ENCODE results near the gene ZNF549.
"Not testable (repeated sequence)": the region's sequence is repeated elsewhere in the genome, so short reads cannot be mapped to it uniquely, and the experiment has no call there.

Gene ZNF549

DNA sequence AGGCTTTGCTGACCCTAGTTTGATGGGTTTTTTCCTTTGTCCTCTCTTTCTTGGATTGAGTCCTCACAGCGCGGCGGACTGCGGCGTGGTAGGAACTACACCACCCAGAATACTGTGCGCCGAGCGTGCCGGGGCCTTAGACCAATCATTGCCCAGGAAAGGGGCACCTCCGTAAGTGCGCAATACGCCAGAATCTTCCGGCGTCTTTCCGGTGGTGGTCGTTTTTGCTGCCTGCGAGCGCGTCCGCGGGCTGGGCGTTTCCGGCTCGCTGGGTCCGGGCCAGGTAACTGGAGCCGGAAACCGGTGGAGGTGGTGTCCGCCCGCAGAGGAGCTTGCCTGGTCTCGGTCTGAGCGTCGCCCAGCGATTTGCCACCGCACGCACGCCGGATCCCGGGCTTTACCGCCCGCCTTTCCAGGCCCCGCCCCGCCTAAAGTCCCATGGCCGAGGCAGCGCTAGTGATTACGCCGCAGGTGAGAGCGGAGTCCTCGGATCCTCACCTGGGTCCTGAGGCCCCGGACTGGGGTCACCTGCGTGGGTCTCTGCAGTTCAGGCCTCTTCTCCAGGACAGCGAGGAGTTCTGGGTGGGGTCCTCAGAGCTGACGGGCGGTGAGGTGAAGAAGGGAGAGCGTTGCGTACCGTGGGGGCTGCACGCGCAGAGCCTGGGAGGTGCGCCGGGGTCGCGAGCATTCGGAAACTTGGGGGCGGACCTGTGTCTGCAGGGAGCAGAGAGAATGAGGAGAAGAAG lies at the start of gene ZNF549:
ZNF549 (plus strand) TSS at position 221 of the 746 bp plus-strand sequence; CDS start at position 439, 218 bp downstream.
- peak; percentile 80 for DNase-seq

DNA sequence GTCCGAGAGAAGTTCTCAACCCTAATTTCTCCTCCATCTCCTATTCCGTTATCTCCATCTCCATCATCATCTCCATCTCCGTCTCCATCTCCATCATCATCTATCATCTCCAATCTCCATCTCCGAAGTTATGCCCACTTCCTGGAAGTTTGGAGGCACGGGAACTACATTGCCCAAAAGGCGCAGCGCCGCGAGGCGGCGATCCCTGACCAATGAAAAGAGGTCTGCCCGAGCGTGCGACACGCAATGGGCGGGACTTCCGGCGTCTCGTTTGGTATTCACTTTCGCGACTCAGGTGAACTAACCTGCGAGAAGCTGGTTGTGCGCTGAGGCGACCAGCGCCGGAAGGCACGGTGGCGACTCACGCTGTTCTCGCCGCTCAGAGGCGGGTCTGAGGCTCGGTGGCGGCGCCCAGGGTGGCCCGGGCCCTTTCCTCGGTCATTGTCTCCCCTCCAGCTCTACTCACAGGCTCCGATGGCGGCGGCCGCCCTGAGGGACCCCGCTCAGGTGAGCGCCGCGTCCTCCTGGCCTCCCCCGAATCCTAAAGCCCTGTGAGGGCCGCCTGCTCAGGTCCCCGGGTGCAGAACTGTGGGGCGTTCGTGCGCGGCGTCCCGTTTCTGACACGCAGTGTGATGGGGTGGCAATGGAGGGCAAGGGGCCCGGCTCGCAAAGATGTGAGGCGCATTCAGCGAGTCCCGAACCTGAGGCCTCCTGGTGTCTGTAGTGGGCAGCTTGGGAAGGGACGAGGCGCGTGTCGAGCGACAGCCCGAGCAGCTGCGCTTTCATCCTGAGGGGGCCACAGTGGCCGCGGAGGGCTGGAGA lies 39.5 kb upstream of the ZNF549 start, which contains the start of gene ZNF419:
ZNF419 (plus strand) TSS at position 274 of the 822 bp plus-strand sequence; CDS start at position 475, 201 bp downstream.
- DNase-seq, result peak; percentile 92

DNA sequence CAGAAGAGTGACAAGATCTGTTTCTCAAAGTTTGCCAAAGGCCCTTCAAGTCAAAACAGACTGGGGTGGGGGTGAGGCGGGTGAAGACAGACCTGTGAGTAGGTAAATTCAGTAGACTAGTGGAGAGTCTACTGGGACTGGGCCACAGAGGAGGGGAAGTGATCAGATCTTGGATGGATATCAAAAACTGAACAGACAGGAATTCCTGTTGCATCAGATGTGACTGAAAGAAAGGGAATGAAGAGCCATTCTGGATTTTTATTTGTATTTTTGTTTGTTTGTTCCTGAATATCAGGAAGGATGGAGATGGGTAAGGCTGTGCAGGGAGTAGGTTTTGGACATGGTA lies 38.9 kb upstream of the ZNF549 start:
- DNase-seq, result not testable (repeated sequence)

DNA sequence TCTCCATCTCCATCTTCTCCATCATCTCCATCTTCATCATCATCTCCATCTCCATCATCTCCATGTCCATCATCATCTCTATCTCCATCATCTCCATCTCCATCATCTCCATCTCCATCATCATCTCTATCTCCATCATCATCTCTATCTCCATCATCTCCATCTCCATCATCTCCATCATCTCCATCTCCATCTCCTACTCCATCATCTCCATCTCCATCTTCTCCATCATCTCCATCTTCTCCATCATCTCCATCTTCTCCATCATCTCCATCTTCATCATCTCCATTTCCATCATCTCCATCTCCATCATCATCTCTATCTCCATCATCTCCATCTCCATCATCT lies 27.9 kb upstream of the ZNF549 start:
- DNase-seq, result not testable (repeated sequence)

DNA sequence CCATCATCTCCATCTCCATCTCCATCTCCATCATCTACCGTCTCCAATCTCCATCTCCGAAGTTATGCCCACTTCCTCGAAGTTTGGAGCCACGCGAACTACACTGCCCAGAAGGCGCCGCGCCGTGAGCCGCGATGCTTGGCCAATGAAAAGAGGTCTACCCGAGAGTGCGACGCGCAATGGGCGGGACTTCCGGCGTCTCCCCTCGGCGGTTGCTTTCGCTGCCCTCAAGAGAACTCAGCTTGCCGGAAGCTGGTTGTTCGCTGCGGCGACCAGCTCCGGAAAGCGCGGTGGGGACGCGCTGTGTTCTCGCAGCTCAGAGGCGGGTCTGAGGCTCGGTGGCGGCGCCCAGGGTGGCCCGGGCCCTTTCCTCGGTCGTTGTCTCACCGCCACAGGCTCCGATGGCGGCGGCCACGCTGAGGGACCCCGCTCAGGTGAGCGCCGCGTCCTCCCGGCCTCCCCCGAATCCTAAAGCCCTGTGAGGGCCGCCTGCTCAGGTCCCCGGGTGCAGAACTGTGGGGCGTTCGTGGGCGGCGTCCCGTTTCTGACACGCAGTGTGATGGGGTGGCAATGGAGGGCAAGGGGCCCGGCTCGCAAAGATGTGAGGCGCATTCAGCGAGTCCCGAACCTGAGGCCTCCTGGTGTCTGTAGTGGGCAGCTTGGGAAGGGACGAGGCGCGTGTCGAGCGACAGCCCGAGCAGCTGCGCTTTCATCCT lies 27.3 kb upstream of the ZNF549 start, which contains the start of gene ZNF773:
ZNF773 (plus strand) TSS at position 259 of the 716 bp plus-strand sequence; CDS start at position 402, 143 bp downstream.
- peak; percentile 93 for DNase-seq

DNA sequence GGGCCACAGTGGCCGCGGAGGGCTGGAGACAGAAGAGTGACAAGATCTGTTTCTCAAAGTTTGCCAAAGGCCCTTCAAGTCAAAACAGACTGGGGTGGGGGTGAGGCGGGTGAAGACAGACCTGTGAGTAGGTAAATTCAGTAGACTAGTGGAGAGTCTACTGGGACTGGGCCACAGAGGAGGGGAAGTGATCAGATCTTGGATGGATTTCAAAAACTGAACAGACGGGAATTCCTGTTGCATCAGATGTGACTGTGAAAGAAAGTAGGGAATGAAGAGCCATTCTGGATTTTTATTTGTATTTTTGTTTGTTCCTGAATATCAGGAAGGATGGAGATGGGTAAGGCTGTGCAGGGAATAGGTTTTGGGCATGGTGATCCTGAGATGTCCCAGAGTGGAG lies 26.8 kb upstream of the ZNF549 start:
- not testable (repeated sequence) for DNase-seq

DNA sequence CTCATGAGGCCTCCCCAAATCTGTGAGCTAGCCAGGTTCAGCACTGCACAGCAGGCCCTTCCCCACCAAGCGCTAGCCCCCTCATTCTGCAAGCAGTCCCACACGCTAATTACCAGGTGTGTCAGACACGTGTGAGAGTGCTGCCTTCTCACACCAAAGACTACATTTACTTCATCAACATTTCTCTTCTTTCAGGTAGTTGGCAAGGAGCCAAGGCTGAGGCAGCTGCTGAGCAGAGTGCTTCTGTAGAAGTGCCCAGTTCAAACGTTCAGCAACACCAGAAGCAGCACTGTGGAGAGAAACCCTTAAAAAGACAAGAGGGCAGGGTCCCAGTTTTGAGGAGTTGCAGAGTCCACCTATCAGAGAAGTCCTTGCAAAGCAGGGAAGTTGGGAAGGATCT lies 21.0 kb upstream of the ZNF549 start:
- no peak for DNase-seq

DNA sequence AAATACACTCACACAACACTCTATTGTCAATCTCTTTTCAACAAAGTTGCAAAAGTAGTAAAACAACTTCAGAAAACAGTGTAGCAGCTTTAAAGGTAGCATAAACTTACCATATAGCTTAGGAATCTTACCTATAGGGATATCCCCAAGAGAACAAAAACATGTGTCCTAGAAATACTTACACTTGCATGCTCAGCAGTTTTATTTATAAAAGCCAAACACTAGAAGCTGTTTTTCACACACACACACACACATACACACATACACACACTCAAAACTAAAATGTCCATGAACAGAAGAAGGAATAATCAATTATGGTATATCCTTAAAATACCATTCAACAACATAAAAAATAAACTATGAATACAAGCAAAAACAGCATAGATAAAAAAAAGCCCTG lies 15.7 kb upstream of the ZNF549 start:
- DNase-seq, result no peak

DNA sequence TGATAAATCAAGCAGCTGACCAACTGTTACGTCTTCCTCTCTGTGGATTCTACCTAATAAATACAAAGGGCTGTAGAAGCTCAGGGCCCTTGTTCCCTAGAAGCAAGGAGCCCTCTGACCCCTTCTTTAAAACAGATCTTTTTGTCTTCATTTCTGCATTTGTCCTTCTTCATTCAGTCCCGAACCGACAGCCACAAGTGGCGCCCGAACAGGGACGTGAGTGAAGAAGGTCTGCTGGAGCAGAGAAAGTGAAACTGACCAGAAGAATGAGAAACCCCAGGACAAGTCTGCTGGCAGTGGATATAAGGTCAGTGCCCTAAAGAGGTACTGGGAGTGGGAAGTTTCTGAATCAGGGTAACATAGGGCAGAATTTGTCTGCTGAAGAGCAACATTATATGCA lies 14.3 kb upstream of the ZNF549 start:
- no peak for DNase-seq

DNA sequence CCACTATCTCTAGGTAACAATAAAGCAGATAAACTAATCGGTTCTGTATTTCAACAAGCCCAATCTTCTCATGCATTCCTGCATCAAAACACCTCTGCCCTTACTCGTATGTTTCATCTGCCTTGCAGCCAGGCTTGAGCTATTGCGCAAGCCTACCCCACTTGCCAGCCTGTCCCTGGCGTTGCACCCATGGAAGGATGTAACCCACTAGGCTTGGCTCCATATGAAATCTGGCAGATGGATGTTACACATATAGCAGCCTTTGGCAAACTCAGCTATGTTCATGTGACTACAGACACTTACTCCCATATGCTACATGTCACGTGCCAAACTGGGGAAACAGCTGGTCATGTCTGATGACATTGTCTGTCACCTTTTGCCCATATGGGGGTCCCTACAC lies 11.9 kb upstream of the ZNF549 start:
- DNase-seq, result no peak

DNA sequence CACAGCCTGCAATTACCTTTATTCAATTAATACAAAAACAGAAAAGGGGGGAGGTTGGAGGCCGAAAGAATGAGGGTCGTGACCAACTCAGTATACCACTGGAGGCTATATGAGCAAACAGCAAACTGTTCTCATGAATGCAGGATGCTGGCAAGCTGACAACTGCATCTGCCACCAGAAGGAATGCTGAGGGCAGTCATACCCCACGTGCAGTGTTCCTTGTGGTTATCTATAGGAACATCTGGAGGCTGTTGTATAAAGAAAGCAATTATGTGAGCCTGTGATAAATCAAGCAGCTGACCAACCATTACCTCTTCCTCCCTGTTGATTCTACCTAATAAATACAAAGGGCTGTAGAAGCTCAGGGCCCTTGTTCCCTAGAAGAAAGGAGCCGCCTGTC lies 9.1 kb upstream of the ZNF549 start:
- not testable (repeated sequence) for DNase-seq

DNA sequence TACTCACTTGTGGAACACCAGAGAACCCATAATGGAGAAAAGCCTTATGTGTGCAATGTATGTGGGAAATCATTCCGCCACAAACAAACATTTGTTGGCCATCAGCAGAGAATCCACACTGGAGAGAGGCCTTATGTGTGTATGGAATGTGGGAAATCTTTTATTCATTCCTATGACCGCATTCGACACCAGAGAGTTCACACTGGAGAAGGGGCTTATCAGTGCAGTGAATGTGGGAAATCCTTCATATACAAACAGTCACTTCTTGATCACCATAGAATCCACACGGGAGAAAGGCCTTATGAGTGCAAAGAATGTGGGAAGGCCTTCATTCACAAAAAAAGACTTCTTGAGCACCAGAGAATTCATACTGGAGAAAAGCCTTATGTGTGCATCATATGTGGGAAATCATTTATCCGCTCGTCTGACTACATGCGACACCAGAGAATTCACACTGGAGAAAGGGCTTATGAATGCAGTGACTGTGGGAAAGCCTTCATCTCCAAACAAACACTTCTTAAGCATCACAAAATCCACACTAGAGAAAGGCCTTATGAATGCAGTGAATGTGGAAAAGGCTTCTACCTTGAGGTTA lies 10.9 kb downstream of the ZNF549 start:
- DNase-seq, result no peak

DNA sequence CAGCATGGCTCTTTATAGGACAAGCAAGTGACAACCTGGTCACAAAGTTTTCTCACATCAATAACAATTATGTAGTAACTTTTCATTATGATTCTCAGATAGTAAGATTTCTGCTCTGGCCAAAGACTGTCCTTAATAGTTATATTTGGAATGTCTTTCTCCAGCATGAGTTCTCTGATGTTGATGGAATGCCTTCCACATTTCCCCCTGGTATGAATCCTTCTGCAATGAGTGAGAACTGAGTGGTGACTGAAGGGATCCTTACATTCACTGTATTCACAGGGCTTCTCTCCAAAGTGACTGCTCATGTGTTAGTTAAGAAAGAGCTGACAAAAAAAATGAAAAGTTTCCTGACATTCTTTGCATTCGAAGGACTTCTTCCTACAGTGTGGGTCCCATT lies 19.4 kb downstream of the ZNF549 start:
- DNase-seq, result no peak

DNA sequence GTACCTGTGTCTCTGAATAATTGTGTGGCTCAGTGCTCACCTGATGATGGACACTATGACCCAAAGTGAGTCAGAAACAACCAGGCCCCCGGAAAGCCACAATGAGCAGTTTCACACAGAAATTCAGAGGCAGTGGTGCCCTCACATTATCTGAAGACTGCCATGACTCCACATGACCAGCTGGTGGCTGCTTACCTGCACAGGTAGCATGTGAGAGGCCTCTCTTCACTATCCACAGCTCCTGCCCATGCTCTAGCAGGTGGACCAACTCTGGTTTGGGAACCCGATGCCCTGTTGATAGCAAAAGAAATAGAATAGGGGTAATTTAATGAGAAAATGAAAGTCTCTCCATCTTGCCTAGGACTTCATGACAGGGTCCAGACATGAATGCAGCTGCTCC lies 25.3 kb downstream of the ZNF549 start:
- DNase-seq, result no peak

DNA sequence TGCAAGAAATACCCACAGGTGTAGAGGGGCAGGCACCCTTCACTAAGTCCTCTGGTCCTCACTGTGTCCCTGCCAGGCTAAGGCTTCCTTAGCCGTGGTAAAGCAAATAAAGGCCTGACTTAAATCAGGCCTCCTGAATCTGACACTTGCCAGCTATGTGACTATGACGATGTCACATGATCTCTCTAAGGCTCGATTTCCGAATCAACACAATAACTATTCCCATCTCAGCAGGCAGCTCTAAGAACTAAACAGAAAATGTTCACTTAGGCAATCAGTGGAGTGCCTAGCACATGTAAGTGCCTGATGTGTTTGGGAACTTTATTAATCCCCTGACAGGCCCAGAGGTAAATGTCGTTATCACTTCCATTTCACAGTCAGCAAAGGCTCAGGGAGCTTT lies 30.5 kb downstream of the ZNF549 start:
- DNase-seq, result no peak

DNA sequence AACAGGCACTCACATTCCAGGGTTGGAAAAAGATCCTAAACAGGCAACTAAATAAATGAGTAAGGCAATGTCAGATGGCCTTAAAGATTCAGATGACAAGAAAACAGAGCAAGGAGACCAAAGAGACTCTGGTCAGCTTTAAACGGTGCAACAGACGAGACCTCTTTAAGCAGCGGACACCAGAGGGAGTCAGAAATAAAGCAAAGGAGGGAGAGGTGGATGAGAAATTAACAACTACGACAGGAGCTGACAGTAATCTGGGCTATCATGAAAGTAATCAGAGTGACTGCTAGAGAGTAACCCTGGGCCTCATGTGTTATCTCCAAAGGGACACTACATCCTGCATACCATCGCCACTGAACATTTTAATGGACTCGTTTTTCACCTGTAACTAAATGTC lies 31.4 kb downstream of the ZNF549 start:
- DNase-seq, result no peak

DNA sequence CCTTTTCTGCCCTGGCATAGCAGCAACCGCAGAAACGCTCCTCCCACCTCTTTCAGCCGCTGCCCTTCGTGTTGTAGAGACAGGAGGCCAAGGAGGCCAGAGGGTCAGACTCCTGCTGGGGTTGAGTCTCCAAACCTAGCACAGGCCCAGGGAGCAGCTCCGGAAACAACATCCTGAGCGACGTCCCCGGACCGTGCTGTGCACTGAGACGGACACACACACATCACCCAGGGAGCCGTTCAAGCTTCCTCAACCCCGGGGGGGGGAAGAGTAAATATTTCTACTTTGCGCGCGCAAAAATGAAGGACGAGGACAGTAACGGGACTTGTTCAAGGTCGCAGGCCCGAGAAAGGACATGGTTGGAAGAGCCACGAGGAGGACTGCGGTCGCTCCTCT lies 31.9 kb downstream of the ZNF549 start:
- DNase-seq, result no peak

DNA sequence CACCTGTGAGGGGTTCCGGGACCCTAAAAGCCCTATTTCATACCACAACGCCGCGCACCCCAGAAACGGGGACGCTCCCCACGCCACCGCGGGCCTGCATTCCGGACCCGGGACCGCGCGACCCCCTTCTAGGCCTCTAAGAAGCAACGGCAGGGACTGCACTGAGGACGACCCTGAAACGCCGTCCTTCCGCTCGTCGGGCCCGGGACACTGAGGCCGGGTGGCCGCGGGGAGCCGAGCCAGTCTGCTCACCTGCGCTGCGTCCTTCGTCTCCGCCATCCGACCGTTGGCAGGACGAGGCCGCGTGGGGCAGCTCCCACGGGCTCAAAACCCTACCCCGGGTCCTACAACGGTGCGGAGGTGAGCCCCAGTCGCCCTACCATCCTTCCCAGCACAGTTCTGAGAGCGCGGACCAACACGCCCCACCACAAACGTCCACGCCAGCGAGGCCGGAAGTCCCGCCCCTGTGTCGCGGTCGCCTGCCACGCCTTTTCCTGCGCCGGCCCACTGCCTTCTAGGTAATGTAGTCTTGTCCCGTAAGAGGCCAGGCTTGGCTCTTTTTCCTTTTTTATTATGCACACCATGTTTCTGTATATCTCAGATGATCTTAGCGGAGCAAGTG lies 32.4 kb downstream of the ZNF549 start, which contains the start of gene ZNF550:
ZNF550 (minus strand) TSS at position 460 of the 622 bp plus-strand sequence; CDS start at position 279, 181 bp downstream.
- DNase-seq, result peak; percentile 82

DNA sequence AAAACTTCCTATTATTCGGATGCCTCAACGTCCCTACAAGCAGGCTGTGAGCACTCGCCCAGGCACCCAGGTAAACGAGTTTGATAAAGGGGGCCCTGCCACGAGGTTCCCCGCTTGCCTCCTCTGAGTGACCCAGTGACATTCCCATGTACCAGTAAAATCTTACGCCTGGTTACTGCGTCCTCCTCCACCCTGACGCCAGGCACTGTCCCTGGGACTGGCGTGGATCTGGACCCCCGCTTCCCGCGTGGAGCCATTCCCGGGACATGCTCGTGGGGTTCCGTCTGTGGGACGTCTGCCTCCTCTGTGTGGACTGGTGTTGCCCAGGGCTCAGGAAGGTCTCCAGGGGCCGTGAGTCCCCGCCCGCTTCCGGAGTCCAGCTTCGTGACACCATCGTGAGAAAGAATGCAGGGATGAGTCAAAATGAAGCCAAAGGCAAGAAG lies 32.9 kb downstream of the ZNF549 start:
- no peak for DNase-seq

DNA sequence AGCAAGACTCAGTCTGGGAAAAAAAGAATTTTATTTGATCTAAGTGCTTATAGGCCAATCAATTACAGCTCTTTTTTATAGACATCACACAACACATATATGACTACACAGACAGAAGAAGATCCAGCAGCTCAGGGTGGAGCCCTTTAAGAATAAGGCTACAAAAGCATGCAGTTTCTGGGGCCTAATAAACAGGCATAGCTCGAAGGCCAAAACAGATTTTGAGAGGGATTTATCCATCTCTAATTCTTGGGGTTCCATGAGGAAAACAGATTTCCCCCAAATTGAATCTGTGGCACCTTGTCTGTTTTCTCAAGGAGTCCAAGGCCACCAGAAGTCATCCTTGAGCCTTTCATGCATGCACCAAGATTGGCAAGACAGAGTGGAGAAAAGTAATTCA lies 36.4 kb downstream of the ZNF549 start:
- no peak for DNase-seq

DNA sequence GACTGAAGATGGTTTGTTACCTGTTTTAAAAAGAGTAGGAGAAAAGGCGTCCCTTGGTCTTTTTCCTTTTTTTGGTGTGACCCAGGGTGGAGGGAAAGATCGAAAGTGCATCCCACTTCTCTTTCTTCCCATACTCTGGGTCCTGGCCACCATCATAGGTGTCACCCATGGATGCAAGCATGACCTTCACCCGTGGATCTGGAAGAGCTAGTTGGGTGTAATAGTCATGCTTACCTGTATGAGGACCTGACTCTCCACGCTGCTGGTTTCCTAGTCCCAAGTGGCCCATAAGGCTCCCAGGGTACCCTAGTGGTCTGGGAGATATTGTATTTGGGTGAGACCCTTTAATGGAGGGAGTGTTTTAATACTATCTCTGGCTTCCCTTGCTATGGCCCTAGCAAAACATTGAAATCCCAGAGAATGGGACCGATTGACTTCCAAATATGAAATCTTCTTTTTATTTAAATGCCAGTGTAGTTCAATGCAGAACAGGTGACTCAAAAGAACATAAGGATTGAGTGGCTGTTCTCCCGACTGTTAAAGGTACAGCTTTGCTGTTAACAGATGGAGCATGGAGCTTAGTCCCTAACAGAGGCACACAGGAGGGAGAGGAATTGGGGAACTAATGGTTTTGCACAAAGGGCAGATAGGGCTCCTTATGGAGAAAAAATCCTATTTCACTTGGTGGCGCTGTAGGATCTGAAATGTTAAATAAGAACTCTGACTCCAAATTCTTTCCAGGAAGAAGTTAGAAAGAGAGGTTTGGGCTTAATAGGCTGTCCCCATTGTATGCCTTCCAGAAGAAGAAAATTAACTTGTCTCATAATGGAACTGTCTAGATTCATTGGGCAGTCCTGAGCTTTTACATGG lies 39.5 kb downstream of the ZNF549 start:
- no peak for DNase-seq

All from activated CD4-positive, alpha-beta T cell treated with anti-CD3 and anti-CD28 coated beads for 1 hour (primary cell).